K562 (cell line): ENCODE measurements around the gene AGFG1. TPM values are rescaled to one million over a fixed set of nuclear protein-coding genes. Genes with fewer than 3 reads are reported as not detected.

Experiments
- ATAC-seq: fragments of 200-7000 bp; cut with Tn5 transposase; 3 replicates; pipeline ENCODE4 v1.9.1; 2020; ENCODE audit warnings: moderate library complexity
- BruUV-seq: library from RNA; stranded (reverse); fragments of 400-500 nt; replicated peaks from 2 replicates; lab custom pipeline; 2021; lab: Mats Ljungman, UMichigan
- CTCF ChIA-PET: fragments of 300-600 bp; formaldehyde crosslinking; extraction: SDS; loops from one replicate; lab custom pipeline; 2021; ENCODE audit warnings: low intra/inter-chr PET ratio; lab: Yijun Ruan, JAX
- POLR2A ChIA-PET: fragments of 300-600, 350-650 bp; sonication (Branson Sonifier 250); formaldehyde crosslinking; extraction: SDS; loops from one replicate; lab custom pipeline; 2021; ENCODE audit warnings: antibody characterized with exemption, inconsistent platforms; lab: Yijun Ruan, JAX
- DNase-seq, 4 experiments: peaks; one replicate each; pipeline versions ENCODE4 v3.0.0 to v3.0.0-alpha.2; 2011 to 2018; ENCODE audit warnings: low spot score in 3 of 4, mixed read lengths in 3 of 4; ENCODE audit errors: extremely low read depth in 1 of 4
- FAIRE-seq: peaks from 2 replicates; lab custom pipeline; 2011; peaks lifted over from hg19 to GRCh38; lab: Jason Lieb, UNC
- H2AFZ ChIP-seq: 2 replicates; pipeline ENCODE4 v1.6.0; 2011; ENCODE audit warnings: low read depth, low read length, control low read depth, inconsistent platforms
- H3K27ac ChIP-seq: fragments of 200-600 bp; 3 replicates; pipeline ENCODE4 v1.8.0; 2011; ENCODE audit warnings: low read depth, mild to moderate bottlenecking, control low read depth, inconsistent platforms, low read length, moderate library complexity, mixed read lengths; ENCODE audit errors: extremely low read depth
- H3K27me3 ChIP-seq, 2 experiments: fragments of 300-600 bp in 1 of 2; 2 replicates in 1 of 2; 3 replicates in 1 of 2; pipeline versions ENCODE4 v1.6.0 to v1.8.0; 2011; ENCODE audit warnings: inconsistent platforms in 2 of 2, low read length in 2 of 2, mild to moderate bottlenecking in 1 of 2, mixed read lengths in 1 of 2, moderate library complexity in 1 of 2; ENCODE audit not compliant: control insufficient read depth in 2 of 2, insufficient read depth in 2 of 2
- H3K36me3 ChIP-seq: fragments of 300-600 bp; 3 replicates; pipeline ENCODE4 v1.8.0; 2011; ENCODE audit warnings: mild to moderate bottlenecking, low read length, inconsistent platforms; ENCODE audit not compliant: control insufficient read depth, insufficient read depth
- H3K4me1 ChIP-seq, 2 experiments: fragments of 200-600 bp in 1 of 2; replicated peaks in 1 of 2; 2 replicates in 1 of 2; 3 replicates in 1 of 2; pipeline versions ENCODE4 v1.5.1 to v1.8.0; 2011; ENCODE audit warnings: inconsistent platforms in 2 of 2, low read length in 2 of 2, mild to moderate bottlenecking in 1 of 2, mixed read lengths in 1 of 2, moderate library complexity in 1 of 2; ENCODE audit not compliant: control insufficient read depth in 2 of 2, insufficient read depth in 2 of 2
- H3K4me2 ChIP-seq: 2 replicates; pipeline ENCODE4 v1.6.1; 2011; ENCODE audit warnings: low read length, control low read depth, inconsistent platforms, mixed read lengths; ENCODE audit not compliant: insufficient read depth
- H3K4me3 ChIP-seq: fragments of 200-600 bp; sonication (generic), shearing (Covaris generic); 2 replicates; pipeline ENCODE4 v1.5.1; 2016; ENCODE audit warnings: control low read depth, inconsistent platforms
- H3K79me2 ChIP-seq: fragments of 200-600 bp; 3 replicates; pipeline ENCODE4 v1.8.0; 2011; ENCODE audit warnings: low read length, inconsistent platforms; ENCODE audit not compliant: control insufficient read depth, insufficient read depth
- H3K9ac ChIP-seq, 2 experiments: 2 replicates each; pipeline versions ENCODE4 v1.6.0 to v1.6.1; 2011; ENCODE audit warnings: low read depth in 2 of 2, low read length in 2 of 2, control low read depth in 1 of 2, inconsistent platforms in 1 of 2, mild to moderate bottlenecking in 1 of 2, mixed read lengths in 1 of 2; ENCODE audit not compliant: insufficient read depth in 1 of 2
- H3K9me1 ChIP-seq: one replicate; pipeline ENCODE4 v1.6.0; 2011; ENCODE audit warnings: inconsistent platforms, mild to moderate bottlenecking, low read length, moderate library complexity; ENCODE audit not compliant: control insufficient read depth, insufficient read depth
- H3K9me3 ChIP-seq: replicated peaks from 2 replicates; pipeline ENCODE4 v1.5.1; 2011; ENCODE audit warnings: low read depth, low read length, inconsistent platforms; ENCODE audit not compliant: control insufficient read depth, insufficient read depth
- H4K20me1 ChIP-seq: replicated peaks from 2 replicates; pipeline ENCODE4 v1.6.1; 2011; ENCODE audit warnings: low read length, inconsistent platforms, mixed read lengths; ENCODE audit not compliant: control insufficient read depth, insufficient read depth
- ERF ChIP-seq: fragments of 450-650 bp; formaldehyde crosslinking; IDR thresholded peaks from 2 replicates; pipeline ENCODE4 v1.4.0; 2020; ENCODE audit warnings: mild to moderate bottlenecking, mixed read lengths
- LARP7 ChIP-seq: fragments of 450-650 bp; IDR thresholded peaks from 2 replicates; pipeline ENCODE4 v1.6.1; 2016
- MTA3 ChIP-seq: fragments of 450-650 bp; formaldehyde crosslinking; IDR thresholded peaks from 2 replicates; pipeline ENCODE4 v1.6.1; 2017; ENCODE audit warnings: mild to moderate bottlenecking, borderline replicate concordance
- MXD1 ChIP-seq: fragments of 250-450 bp; sonication (Bioruptor Pico); IDR thresholded peaks from 2 replicates; pipeline ENCODE4 v1.8.0; 2021; ENCODE audit warnings: borderline replicate concordance, mild to moderate bottlenecking, moderate library complexity; ENCODE audit not compliant: poor library complexity, severe bottlenecking
- USF2 ChIP-seq: sonication (generic); formaldehyde crosslinking; IDR thresholded peaks from 2 replicates; pipeline ENCODE4 v1.5.0; 2020; ENCODE audit warnings: missing genetic modification reagents
- XRCC5 ChIP-seq: fragments of 200-400 bp; formaldehyde crosslinking; IDR thresholded peaks from 2 replicates; pipeline ENCODE4 v1.6.1; 2017; ENCODE audit warnings: low read depth, mild to moderate bottlenecking, low read length
- ZBTB17 ChIP-seq: fragments of 450-650 bp; formaldehyde crosslinking; IDR thresholded peaks from 2 replicates; pipeline ENCODE4 v1.4.0; 2020; ENCODE audit warnings: mild to moderate bottlenecking
- ZFP1 ChIP-seq: fragments of 450-650 bp; formaldehyde crosslinking; IDR thresholded peaks from 2 replicates; pipeline ENCODE4 v1.4.0; 2020; ENCODE audit warnings: mild to moderate bottlenecking, mixed read lengths
- ZNF143 ChIP-seq: sonication (generic); formaldehyde crosslinking; IDR thresholded peaks from 2 replicates; pipeline ENCODE4 v1.9.0; 2022; ENCODE audit warnings: mild to moderate bottlenecking, missing genetic modification reagents
- ZNF24 ChIP-seq: fragments of 450-650 bp; IDR thresholded peaks from 2 replicates; pipeline ENCODE4 v1.6.1; 2016
- ZNF384 ChIP-seq: IDR thresholded peaks from 2 replicates; pipeline ENCODE4 v1.6.1; 2012; ENCODE audit warnings: low read depth, low read length, improper control_type of control experiment
- ZNF592 ChIP-seq: fragments of 450-650 bp; IDR thresholded peaks from 2 replicates; pipeline ENCODE4 v1.6.1; 2017; ENCODE audit warnings: antibody characterized with exemption, mild to moderate bottlenecking
- WGBS: fragments of 100-300 bp; shearing (Covaris generic); methylation state at CpG from one replicate; pipeline ENCODE4 v1.1.6; 2016; ENCODE audit warnings: low coverage, mixed read lengths; ENCODE audit not compliant: insufficient coverage; ENCODE audit errors: missing lambda C conversion rate; 5-methylcytosine and 5-hydroxymethylcytosine counted together
- in situ Hi-C: fragments of 300-500 bp; cut with MboI; formaldehyde crosslinking; loops from 4 replicates; pipeline ENCODE4 v1.15.0; 2018; ENCODE audit warnings: inconsistent platforms, mixed read lengths
- intact Hi-C: fragments of 100-400 bp; cut with micrococcal nuclease; formaldehyde crosslinking; loops from 2 replicates; pipeline ENCODE4 v1.14.2; 2022
- polyA plus RNA-seq, 8 experiments: library from polyadenylated mRNA; depleted of rRNA in 4 of 8; stranded (reverse) in 5 of 8; unstranded in 3 of 8; fragments of >200 nt; fragmentation: Nextera tagmentation in 2 of 8; fragmentation: Illumina TruSeq in 1 of 8; extraction: Ambion mirVana in 2 of 8; extraction: Trizol in 1 of 8; gene quantifications; 2 replicates each; pipeline versions ENCODE4 v1.2.1 to v1.2.3, GENCODE V29; 2011 to 2014; ENCODE audit warnings: inconsistent platforms in 1 of 8, missing spikeins in 1 of 8
- total RNA-seq, 7 experiments: library from RNA; depleted of rRNA in 6 of 7; stranded (reverse); fragments of >200 nt in 6 of 7; fragmentation: Illumina TruSeq in 2 of 7; extraction: Trizol in 2 of 7; gene quantifications; 2 replicates each; pipeline versions ENCODE4 v1.2.1 to v1.2.3, GENCODE V29; 2011 to 2021; ENCODE audit warnings: low replicate concordance in 1 of 7
- TF ChIP-seq, protein P1 (sequence below): sonication (generic); formaldehyde crosslinking; IDR thresholded peaks from 2 replicates; pipeline ENCODE4 v1.8.0; 2022; ENCODE audit warnings: mild to moderate bottlenecking, missing genetic modification reagents
- TF ChIP-seq, protein P2 (sequence below): sonication (generic); formaldehyde crosslinking; IDR thresholded peaks from 2 replicates; pipeline ENCODE4 v1.9.0; 2022; ENCODE audit warnings: mild to moderate bottlenecking, missing genetic modification reagents

The AGFG1 gene
- total and polyA plus RNA-seq, 9 of the 15 experiments (the other 6 are each of a cell fraction or from before 2014, with no cell fraction given): 11.2 to 97.5 (median 36.0) TPM

GRCh38 chr2:227528803-227529202, 56.8 kb downstream of the AGFG1 start:
- H2AFZ ChIP-seq: no peak overlapping the region
- in situ Hi-C loops: no loop called here
- H3K27ac ChIP-seq: no peak overlapping the region
- no peaks in the 10 kb centered on the region for H3K9me1 ChIP-seq
- H3K36me3 ChIP-seq: peaks cover 61% of the 10 kb centered on the region
- H3K27me3 ChIP-seq: no peaks in the 10 kb centered on the region
- POLR2A ChIA-PET: no interaction called here
- no peak overlapping the region for H3K4me3 ChIP-seq
- H3K9me3 ChIP-seq: no peaks in the 10 kb centered on the region
- FAIRE-seq: no peak
- no peak for TF ChIP-seq ZFP1 (CRISPR knock-in tag)
- no peak for TF ChIP-seq LARP7
- no peak for TF ChIP-seq MXD1 (CRISPR knock-in tag)
- TF ChIP-seq ZNF143: no peak
- TF ChIP-seq ERF (CRISPR knock-in tag): no peak
- no peak for TF ChIP-seq ZNF24
- no peak for TF ChIP-seq XRCC5
- no peak for TF ChIP-seq ZNF384
- TF ChIP-seq, protein P1, sequence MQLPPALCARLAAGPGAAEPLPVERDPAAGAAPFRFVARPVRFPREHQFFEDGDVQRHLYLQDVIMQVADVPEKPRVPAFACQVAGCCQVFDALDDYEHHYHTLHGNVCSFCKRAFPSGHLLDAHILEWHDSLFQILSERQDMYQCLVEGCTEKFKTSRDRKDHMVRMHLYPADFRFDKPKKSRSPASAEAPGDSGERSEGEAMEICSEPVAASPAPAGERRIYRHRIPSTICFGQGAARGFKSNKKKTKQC: no peak
- no peak for TF ChIP-seq USF2 (CRISPR knock-in tag)
- no peak for TF ChIP-seq ZBTB17 (CRISPR knock-in tag)
- no peak for TF ChIP-seq MTA3
- TF ChIP-seq, protein P2, sequence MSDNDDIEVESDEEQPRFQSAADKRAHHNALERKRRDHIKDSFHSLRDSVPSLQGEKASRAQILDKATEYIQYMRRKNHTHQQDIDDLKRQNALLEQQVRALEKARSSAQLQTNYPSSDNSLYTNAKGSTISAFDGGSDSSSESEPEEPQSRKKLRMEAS (CRISPR knock-in tag): no peak
- no peak for TF ChIP-seq ZNF592
- H4K20me1 ChIP-seq: no peaks in the 10 kb centered on the region
- BruUV-seq: no TSS peak
- H3K9ac ChIP-seq: no peak overlapping the region
- no peaks in the 10 kb centered on the region for H3K4me1 ChIP-seq
- 46% methylated on average over 1 of the region's 1 CpG for WGBS
- intact Hi-C loops: no loop called here
- no peak for ATAC-seq
- CTCF ChIA-PET: no interaction called here
- H3K79me2 ChIP-seq: peaks cover 3% of the 10 kb centered on the region; the same call in 1 of the 3 replicates
- no peak overlapping the region for H3K4me2 ChIP-seq
- no peak for DNase-seq
